GM12873 (cell line): ENCODE results near the gene SLC24A1.
A peak's percentile ranks its signal among the peaks of the same experiment; 100 is the strongest.

Experiments used
- TF ChIP-seq, protein P1 (sequence below): IDR thresholded peaks from 2 replicates; pipeline ENCODE4 v1.5.1; 2012; ENCODE audit warnings: low read depth, mild to moderate bottlenecking, moderate library complexity, low read length, control low read depth; ENCODE audit not compliant: insufficient read depth; ENCODE audit errors: missing control alignments

SLC24A1 gene

DNA sequence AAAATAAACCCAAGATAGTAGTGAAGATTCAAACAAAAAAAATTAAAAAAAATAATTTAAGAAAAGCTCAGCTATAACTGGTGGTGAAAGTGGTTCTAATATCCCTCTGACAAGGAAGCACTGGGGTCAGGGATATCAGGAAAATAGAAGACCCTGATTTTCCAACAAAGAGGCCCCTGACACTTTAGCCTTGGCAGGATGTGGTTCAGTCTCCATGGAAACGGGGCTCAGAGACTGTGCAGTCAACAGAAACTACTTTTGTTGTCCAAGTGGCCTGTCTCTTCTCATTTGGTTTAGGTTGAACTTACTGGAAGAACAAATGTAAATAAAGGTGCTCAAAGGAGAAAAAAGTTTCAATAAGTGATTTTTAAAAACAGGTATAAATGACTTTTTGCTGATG lies 38.0 kb upstream of the SLC24A1 start:
- TF ChIP-seq, protein P1, sequence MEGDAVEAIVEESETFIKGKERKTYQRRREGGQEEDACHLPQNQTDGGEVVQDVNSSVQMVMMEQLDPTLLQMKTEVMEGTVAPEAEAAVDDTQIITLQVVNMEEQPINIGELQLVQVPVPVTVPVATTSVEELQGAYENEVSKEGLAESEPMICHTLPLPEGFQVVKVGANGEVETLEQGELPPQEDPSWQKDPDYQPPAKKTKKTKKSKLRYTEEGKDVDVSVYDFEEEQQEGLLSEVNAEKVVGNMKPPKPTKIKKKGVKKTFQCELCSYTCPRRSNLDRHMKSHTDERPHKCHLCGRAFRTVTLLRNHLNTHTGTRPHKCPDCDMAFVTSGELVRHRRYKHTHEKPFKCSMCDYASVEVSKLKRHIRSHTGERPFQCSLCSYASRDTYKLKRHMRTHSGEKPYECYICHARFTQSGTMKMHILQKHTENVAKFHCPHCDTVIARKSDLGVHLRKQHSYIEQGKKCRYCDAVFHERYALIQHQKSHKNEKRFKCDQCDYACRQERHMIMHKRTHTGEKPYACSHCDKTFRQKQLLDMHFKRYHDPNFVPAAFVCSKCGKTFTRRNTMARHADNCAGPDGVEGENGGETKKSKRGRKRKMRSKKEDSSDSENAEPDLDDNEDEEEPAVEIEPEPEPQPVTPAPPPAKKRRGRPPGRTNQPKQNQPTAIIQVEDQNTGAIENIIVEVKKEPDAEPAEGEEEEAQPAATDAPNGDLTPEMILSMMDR: no peak

DNA sequence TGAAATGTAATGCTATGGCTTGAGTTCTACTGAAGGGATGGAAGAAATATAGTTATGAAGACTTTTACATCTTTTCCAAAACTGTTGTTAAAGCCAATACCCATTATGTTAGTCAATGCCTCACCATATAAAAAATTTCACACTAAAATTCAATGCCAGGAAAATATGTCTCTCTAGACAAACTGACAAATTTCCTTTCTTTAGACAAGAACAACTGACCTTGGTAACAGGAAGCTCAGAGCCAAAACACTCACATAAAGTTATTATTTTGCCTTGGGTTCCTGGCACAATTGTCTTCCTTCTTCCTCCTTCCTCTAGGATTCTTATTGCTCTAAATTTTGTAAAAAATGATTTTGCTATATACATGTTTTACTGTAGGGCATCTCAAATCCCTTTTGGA lies 37.5 kb upstream of the SLC24A1 start:
- TF ChIP-seq, protein P1: no peak

DNA sequence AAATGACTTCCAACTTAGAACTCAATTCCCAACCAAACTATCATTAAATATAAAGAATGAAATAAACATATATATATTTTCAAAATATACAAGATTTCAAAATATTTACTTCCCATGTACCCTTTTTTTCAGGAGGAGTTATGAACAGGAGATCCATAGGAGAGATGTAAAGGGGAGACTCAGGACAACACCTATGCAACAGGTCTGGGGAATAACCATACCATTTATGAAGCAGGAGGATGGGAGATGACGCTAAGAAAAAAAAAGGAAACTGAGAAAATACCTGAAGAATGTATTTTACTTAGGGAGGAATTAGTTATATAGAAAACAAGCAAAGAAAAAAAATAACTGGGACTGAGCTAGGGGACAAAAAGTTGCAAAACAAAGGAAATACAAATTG lies 34.6 kb upstream of the SLC24A1 start:
- TF ChIP-seq, protein P1: no peak

DNA sequence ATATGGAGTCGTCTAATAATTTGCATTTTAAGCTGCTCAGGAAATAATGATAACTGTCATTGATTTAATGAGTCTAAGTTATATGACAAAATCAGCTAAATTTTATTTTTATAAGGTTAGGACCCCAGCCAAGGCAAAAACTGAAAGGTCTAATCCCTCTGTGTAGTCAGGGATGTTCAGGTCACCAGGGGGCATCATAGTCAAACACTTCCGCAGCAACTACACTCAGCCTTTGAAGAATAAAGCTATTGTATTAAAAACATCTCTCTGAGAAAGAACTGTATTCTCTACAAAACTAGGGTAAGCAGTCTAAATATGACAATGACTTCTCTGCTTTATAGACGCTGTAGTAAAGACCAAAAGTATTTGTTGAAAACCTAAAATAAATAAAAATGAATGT lies 25.8 kb upstream of the SLC24A1 start:
- TF ChIP-seq, protein P1: peak; percentile 24

DNA sequence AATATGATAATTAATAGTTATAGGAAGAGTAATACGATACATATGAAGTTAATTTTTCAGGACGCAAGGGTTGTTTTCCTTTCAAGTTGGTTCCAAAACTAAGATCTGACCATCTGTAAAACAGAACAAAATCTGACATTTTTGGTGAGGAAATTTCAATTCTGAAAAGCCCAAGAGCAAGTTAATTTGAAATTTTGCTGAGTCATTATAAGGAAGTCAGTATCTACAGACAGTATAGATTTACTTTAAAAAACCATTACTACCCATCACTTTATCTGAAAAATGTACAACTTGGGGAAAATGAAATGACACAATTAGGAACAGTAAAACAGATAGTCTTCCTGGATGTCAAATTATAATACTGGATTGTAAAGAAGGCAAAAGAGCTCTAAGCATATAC lies 23.3 kb upstream of the SLC24A1 start:
- TF ChIP-seq, protein P1: no peak

DNA sequence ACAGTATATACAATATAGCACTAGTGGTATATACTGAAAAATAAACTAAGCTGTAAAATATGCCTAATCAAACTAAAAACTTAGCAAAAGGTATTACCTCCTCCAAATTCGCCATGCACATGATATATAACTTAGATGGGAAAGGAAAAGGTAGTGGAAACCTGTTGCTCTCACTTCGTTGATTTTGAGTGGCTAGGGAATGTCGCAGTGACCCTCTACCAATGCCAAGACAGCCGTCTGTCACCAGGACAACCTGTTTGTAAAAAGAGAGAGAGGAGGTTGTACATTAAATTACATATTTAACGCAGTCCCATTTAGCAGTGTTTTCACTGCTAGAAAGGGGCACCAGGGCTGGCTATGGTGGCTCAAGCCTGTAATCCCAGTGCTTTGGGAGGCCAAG lies 22.1 kb upstream of the SLC24A1 start:
- TF ChIP-seq, protein P1: no peak

DNA sequence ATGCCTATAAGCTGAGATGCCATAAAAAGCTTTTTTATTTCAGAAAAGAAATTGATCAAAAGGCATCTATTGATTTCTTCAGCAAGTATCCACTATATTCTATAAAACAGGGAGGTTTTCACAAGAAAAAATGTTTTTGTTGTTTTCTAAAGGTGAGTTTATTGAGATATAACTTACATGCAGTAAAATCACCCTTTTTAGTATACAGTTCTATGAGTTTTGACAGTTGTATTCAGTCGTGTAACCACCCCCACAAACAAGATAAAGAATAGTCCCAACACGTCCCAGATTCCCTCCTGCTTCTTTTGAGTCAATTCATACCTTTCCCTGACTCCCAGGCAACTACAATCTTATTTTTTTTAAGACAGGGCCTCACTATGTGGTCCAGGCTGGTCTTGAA lies 18.6 kb upstream of the SLC24A1 start:
- TF ChIP-seq, protein P1: no peak
